HepG2 (cell line): ENCODE data around the gene FAM110D. TPM values are rescaled to one million over a fixed set of nuclear protein-coding genes. Genes with fewer than 3 reads are reported as not detected.

Experiments
- ATAC-seq: fragments of 200-7000 bp; cut with Tn5 transposase; 3 replicates; pipeline ENCODE4 v1.9.1; 2020; ENCODE audit warnings: mild to moderate bottlenecking, moderate library complexity
- BruUV-seq: library from RNA; stranded (reverse); fragments of 400-500 nt; replicated peaks from 2 replicates; lab custom pipeline; 2021; lab: Mats Ljungman, UMichigan
- CTCF ChIA-PET: fragments of 300-600 bp; formaldehyde crosslinking; extraction: SDS; loops from one replicate; lab custom pipeline; 2021; ENCODE audit warnings: low total read pairs, inconsistent platforms, low intra/inter-chr PET ratio; lab: Yijun Ruan, JAX
- POLR2A ChIA-PET: fragments of 350-600 bp; sonication (Branson Sonifier 250); formaldehyde crosslinking; loops from one replicate; lab custom pipeline; 2020; ENCODE audit warnings: antibody characterized with exemption, inconsistent platforms; lab: Yijun Ruan, JAX
- DNase-seq: peaks from one replicate; pipeline ENCODE4 v3.0.0-alpha.2; 2015; ENCODE audit warnings: low spot score
- FAIRE-seq: peaks from 3 replicates; lab custom pipeline; 2011; peaks lifted over from hg19 to GRCh38; lab: Jason Lieb, UNC
- H2AFZ ChIP-seq: one replicate; pipeline ENCODE4 v1.6.1; 2011; ENCODE audit warnings: low read length, inconsistent platforms
- H3K27ac ChIP-seq: fragments of 300-600 bp; 3 replicates; pipeline ENCODE4 v1.8.0; 2011; ENCODE audit warnings: mixed run types, mild to moderate bottlenecking, mixed read lengths, low read length, inconsistent platforms; ENCODE audit not compliant: insufficient read depth; ENCODE audit errors: extremely low read length
- H3K27me3 ChIP-seq, 2 experiments: fragments of 200-600 bp in 1 of 2; 2 replicates in 1 of 2; 3 replicates in 1 of 2; pipeline versions ENCODE4 v1.6.0 to v1.8.0; 2011; ENCODE audit warnings: low read length in 2 of 2, mild to moderate bottlenecking in 2 of 2, moderate library complexity in 2 of 2, inconsistent platforms in 1 of 2; ENCODE audit not compliant: insufficient read depth in 2 of 2, control insufficient read depth in 1 of 2
- H3K36me3 ChIP-seq, 2 experiments: fragments of 200-600 bp in 1 of 2; replicated peaks in 1 of 2; 2 replicates in 1 of 2; 3 replicates in 1 of 2; pipeline versions ENCODE4 v1.5.1 to v1.8.0; 2011; ENCODE audit warnings: low read length in 2 of 2, inconsistent platforms in 1 of 2; ENCODE audit not compliant: insufficient read depth in 2 of 2, control insufficient read depth in 1 of 2
- H3K4me1 ChIP-seq: 2 replicates; pipeline ENCODE4 v1.5.1; 2012; ENCODE audit warnings: low read length, inconsistent platforms; ENCODE audit not compliant: insufficient read depth
- H3K4me2 ChIP-seq: 2 replicates; pipeline ENCODE4 v1.6.0; 2011; ENCODE audit warnings: low read depth, low read length, inconsistent platforms
- H3K4me3 ChIP-seq, 3 experiments: fragments of 200-600 bp in 1 of 3; sonication (generic), shearing (Covaris generic) in 1 of 3; replicated peaks in 1 of 3; 2 replicates each; pipeline ENCODE4 v1.5.1; 2011 to 2016; ENCODE audit warnings: low read length in 3 of 3, inconsistent platforms in 2 of 3, low read depth in 2 of 3, mild to moderate bottlenecking in 2 of 3, control low read depth in 1 of 3, mixed read lengths in 1 of 3; ENCODE audit not compliant: insufficient read depth in 1 of 3
- H3K79me2 ChIP-seq: one replicate; pipeline ENCODE4 v1.6.1; 2011; ENCODE audit warnings: low read length, inconsistent platforms; ENCODE audit not compliant: insufficient read depth
- H3K9ac ChIP-seq: 2 replicates; pipeline ENCODE4 v1.6.0; 2011; ENCODE audit warnings: mild to moderate bottlenecking, low read depth, low read length, inconsistent platforms; ENCODE audit not compliant: insufficient read depth
- H3K9me3 ChIP-seq: 2 replicates; pipeline ENCODE4 v1.5.1; 2012; ENCODE audit warnings: mild to moderate bottlenecking, low read length
- H4K20me1 ChIP-seq: 2 replicates; pipeline ENCODE4 v1.6.0; 2011; ENCODE audit warnings: inconsistent platforms, mild to moderate bottlenecking, low read length, moderate library complexity; ENCODE audit not compliant: insufficient read depth
- ELF1 ChIP-seq: sonication (generic); formaldehyde crosslinking; IDR thresholded peaks from 2 replicates; pipeline ENCODE4 v1.4.0; 2020; ENCODE audit warnings: missing genetic modification reagents
- MAZ ChIP-seq, 2 experiments: sonication (generic) in 1 of 2; formaldehyde crosslinking in 1 of 2; IDR thresholded peaks; 2 replicates each; pipeline versions ENCODE4 v1.5.0 to v1.6.1; 2012 to 2020; ENCODE audit warnings: low read depth in 2 of 2, mild to moderate bottlenecking in 2 of 2, borderline replicate concordance in 1 of 2, improper control_type of control experiment in 1 of 2, low read length in 1 of 2, missing genetic modification reagents in 1 of 2, moderate library complexity in 1 of 2
- MBD4 ChIP-seq: IDR thresholded peaks from 2 replicates; pipeline ENCODE4 v1.6.1; 2012; ENCODE audit warnings: low read length, inconsistent platforms, borderline replicate concordance
- MTF2 ChIP-seq: sonication (generic); formaldehyde crosslinking; IDR thresholded peaks from 2 replicates; pipeline ENCODE4 v1.5.0; 2020; ENCODE audit warnings: missing genetic modification reagents, borderline replicate concordance
- REL ChIP-seq: sonication (generic); formaldehyde crosslinking; conservative IDR thresholded peaks from 2 replicates; pipeline ENCODE4 v1.8.0; 2022; ENCODE audit warnings: mild to moderate bottlenecking, missing genetic modification reagents, moderate library complexity
- XBP1 ChIP-seq: sonication (generic); formaldehyde crosslinking; IDR thresholded peaks from 2 replicates; pipeline ENCODE4 v1.5.0; 2020; ENCODE audit warnings: missing genetic modification reagents
- ZNF616 ChIP-seq: sonication (generic); formaldehyde crosslinking; IDR thresholded peaks from 2 replicates; pipeline ENCODE4 v1.5.0; 2020; ENCODE audit warnings: low read depth, mild to moderate bottlenecking, missing genetic modification reagents
- WGBS: methylation state at CpG from one replicate; pipeline ENCODE4 v1.1.6; 2017; ENCODE audit warnings: low lambda C conversion rate; 5-methylcytosine and 5-hydroxymethylcytosine counted together
- in situ Hi-C: cut with HindIII; loops from 2 replicates; pipeline ENCODE4 v1.10.0; 2017; ENCODE audit warnings: low pct_unique_long_range_greater_than_20kb; ENCODE audit not compliant: extremely low pct_ligation_motif_present
- intact Hi-C: fragments of 100-400 bp; cut with micrococcal nuclease; formaldehyde crosslinking; loops from one replicate; pipeline ENCODE4 v1.10.0; 2022; ENCODE audit not compliant: unreplicated experiment
- polyA plus RNA-seq, 8 experiments: library from polyadenylated mRNA; depleted of rRNA in 3 of 8; stranded (reverse) in 7 of 8; unstranded in 1 of 8; fragments of >200 nt; fragmentation: Illumina TruSeq in 4 of 8; extraction: Trizol in 4 of 8; gene quantifications; 2 replicates each; pipeline versions ENCODE4 v1.2.1 to v1.2.3, GENCODE V29; 2011 to 2016; ENCODE audit warnings: low read depth in 4 of 8, missing spikeins in 1 of 8, mixed read lengths in 1 of 8; ENCODE audit not compliant: insufficient read depth in 1 of 8
- total RNA-seq, 5 experiments: library from RNA; depleted of rRNA; stranded (reverse); fragments of >200 nt; fragmentation: Illumina TruSeq; extraction: Trizol; gene quantifications; 2 replicates each; pipeline ENCODE4 v1.2.3, GENCODE V29; 2016; ENCODE audit warnings: low read depth in 1 of 5
- TF ChIP-seq, protein P1 (sequence below): sonication (generic); formaldehyde crosslinking; IDR thresholded peaks from 2 replicates; pipeline ENCODE4 v1.4.0; 2020; ENCODE audit warnings: mild to moderate bottlenecking, low read depth, missing genetic modification reagents
- TF ChIP-seq, protein P2 (sequence below): sonication (generic); formaldehyde crosslinking; IDR thresholded peaks from 2 replicates; pipeline ENCODE4 v1.4.0; 2020; ENCODE audit warnings: mild to moderate bottlenecking, missing genetic modification reagents

The FAM110D gene
- total and polyA plus RNA-seq, 2 of the 13 experiments (the other 11 are each of a cell fraction or from before 2014, with no cell fraction given): not detected

DNA sequence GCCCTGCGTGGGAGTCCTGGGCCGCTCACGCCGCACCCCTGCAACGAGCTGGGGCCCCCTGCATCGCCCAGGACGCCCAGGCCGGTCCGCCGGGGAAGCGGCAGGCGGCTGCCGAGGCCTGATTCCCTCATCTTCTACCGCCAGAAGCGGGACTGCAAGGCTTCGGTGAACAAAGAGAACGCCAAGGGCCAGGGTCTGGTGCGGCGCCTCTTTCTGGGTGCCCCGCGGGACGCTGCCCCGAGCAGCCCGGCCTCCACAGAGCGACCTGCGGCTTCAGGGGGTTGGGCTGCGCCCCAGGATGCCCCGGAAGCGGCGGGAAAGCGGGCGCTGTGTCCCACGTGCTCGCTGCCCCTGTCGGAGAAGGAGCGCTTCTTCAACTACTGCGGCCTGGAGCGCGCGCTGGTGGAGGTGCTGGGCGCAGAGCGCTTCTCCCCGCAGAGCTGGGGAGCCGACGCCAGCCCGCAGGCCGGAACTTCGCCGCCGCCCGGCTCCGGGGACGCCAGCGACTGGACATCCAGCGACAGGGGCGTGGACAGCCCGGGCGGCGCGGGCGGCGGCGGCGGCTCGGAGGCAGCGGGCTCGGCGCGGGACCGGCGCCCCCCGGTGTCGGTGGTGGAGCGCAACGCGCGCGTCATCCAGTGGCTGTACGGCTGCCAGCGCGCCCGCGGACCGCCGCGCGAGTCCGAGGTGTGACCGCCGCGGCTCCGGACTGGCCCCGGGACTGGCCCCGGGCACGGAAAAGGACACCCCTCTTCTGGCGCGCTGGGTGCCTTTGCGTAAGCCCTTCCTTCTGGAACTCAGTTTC is 2.7 kb downstream of the FAM110D start (continued):
- TF ChIP-seq MAZ (IDR thresholded peaks at IDR 0.05; ENCODE audit: borderline replicate concordance, low read depth, low read length) (no peak), MAZ (CRISPR knock-in tag; IDR thresholded peaks at IDR 0.05; ENCODE audit: low read depth) (peak; percentile 37; the same call in 1 of the 2 replicates), MBD4 (no peak), ELF1 (CRISPR knock-in tag) (no peak), ZNF616 (CRISPR knock-in tag) (peak; percentile 62; the same call in 1 of the 2 replicates)
- TF ChIP-seq, protein P1, sequence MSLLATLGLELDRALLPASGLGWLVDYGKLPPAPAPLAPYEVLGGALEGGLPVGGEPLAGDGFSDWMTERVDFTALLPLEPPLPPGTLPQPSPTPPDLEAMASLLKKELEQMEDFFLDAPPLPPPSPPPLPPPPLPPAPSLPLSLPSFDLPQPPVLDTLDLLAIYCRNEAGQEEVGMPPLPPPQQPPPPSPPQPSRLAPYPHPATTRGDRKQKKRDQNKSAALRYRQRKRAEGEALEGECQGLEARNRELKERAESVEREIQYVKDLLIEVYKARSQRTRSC (CRISPR knock-in tag): no peak
- TF ChIP-seq, protein P2, sequence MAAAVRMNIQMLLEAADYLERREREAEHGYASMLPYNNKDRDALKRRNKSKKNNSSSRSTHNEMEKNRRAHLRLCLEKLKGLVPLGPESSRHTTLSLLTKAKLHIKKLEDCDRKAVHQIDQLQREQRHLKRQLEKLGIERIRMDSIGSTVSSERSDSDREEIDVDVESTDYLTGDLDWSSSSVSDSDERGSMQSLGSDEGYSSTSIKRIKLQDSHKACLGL (CRISPR knock-in tag): peak; percentile 79

DNA sequence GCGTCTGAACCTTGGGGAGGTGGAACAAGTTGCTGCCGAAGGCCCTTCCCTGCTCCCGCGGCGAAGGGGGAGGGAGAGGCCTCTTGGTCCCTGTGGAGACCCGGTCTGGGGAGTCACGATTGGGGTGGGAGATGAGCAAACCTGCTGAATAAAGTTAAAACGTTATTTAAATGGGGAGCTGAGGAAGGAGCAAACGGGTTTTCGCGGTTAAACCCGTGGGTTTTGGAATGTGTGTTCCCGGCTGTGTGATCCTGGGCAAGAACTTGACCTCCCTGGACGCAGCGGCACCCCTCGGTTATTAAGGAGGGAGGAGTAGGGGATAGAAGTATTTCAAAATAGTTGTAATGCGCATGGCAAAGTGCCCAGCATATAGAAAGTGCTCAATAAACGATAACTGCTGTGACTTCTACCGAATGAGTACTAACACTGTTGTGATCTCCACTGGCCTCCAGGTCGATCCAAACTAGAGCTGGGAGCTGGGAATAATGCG is 3.4 kb downstream of the FAM110D start:
- H3K9me3 ChIP-seq: no peaks in the 10 kb centered on the region
- peaks cover 43% of the 10 kb centered on the region for H3K4me1 ChIP-seq
- H3K27ac ChIP-seq: no peak overlapping the region
- POLR2A ChIA-PET: no interaction called here
- ATAC-seq (no peak), FAIRE-seq (no peak), DNase-seq (no peak)
- intact Hi-C loops (loop anchor here (5.0 kb wide), 2 partner anchors 50 to 125 kb away; partner anchors contain the start of gene PDIK1L), in situ Hi-C loops (loop anchor here (10.0 kb wide), 1 partner anchor 267 kb away; no protein-coding TSS in a partner anchor)
- peak overlapping the region; percentile 78 for H3K4me2 ChIP-seq
- H3K27me3 ChIP-seq: peaks cover 10 to 65% of the 10 kb centered on the region in 2 experiments; a peak in 4 of 5 replicates
- CTCF ChIA-PET: no interaction called here
- WGBS: 14% methylated on average over 21 of the region's 21 CpGs
- TF ChIP-seq REL (CRISPR knock-in tag) (0 out of 2 replicates have a peak, but pooled peaks have one; percentile 54), XBP1 (CRISPR knock-in tag) (no peak), MTF2 (no peak)
- TF ChIP-seq, all 625 proteins: peak for 1
- no TSS peak for BruUV-seq
- Histone ChIP-seq H4K20me1 (no peaks in the 10 kb centered on the region), H3K79me2 (no peaks in the 10 kb centered on the region), H3K36me3 (no peaks in the 10 kb centered on the region), H2AFZ (no peak overlapping the region), H3K4me3 (peak overlapping the region; percentile 42 to 76 (median 47); a peak in 5 of 6 replicates), H3K9ac (no peak overlapping the region)
